ENCODE results near the gene ANAPC5. TPM values are rescaled to one million over a fixed set of nuclear protein-coding genes. Genes with fewer than 3 reads are reported as not detected.

ANAPC5 gene
- total and polyA plus RNA-seq, 2 donors (not counting 1 experiment from before 2014, with no cell fraction given), result 113 to 149 TPM

DNA sequence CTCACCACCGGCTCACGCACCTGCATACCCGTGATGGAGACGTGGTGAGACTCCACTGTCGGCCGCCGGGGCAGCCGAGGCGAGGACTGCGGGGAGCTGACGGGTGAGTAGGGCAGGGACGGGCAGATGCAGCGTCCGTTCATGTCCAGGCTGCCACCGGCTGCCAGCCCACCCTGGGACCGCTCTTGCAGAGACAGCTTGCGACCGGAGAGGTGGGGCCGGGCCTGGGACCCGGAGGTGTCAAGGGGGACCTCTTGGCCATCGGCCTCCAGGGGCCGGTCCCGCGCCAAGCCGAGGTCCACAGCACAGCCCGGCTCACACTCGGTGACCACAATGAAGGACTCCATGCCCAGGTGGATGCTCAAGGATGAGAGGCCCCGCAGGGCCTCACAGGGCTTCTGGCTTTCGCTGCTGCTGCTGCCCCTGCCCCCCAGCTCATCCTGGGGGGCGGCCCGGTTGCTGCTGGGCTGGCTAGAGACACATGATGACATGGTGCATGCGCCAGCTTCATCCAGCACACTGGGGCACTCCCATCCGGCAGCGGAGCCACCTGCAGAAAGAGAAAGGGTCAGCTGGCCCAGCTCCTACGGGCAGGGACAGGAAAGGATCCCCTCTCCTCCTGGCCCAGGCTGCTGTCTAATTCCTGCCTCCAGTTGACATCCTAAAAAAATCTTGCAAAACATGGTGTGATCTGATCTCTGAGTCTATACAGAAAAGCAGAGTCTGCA, 78.0 kb downstream of the ANAPC5 start:
- Histone ChIP-seq H2AFZ (ENCODE audit: low read length) (no peak overlapping the region), H3K4me1 (ENCODE audit: control insufficient read depth, extremely low read depth, insufficient read depth, low read length) (peaks cover under 1% of the 10 kb centered on the region), H3K27me3 (ENCODE audit: control insufficient read depth, insufficient read depth, low read length) (no peaks in the 10 kb centered on the region), H3K79me2 (ENCODE audit: control insufficient read depth, insufficient read depth, low read length) (peaks cover 1% of the 10 kb centered on the region), H3K4me3 (replicated peaks in 1 of 4; ENCODE audit: control extremely low read depth in 1 of 4, insufficient read depth in 1 of 4, low read depth in 3 of 4, low read length in 4 of 4) (no peak overlapping the region), H3K36me3 (ENCODE audit: control insufficient read depth, insufficient read depth, low read length) (no peaks in the 10 kb centered on the region), H3K9ac (ENCODE audit: insufficient read depth, low read length) (no peak overlapping the region), H3K27ac (ENCODE audit: insufficient read depth, low read length) (no peak overlapping the region), H4K20me1 (ENCODE audit: control insufficient read depth, extremely low read depth, insufficient read depth, low read length) (no peaks in the 10 kb centered on the region), H3K9me3 (ENCODE audit: control insufficient read depth, insufficient read depth, low read depth, low read length) (no peaks in the 10 kb centered on the region), H3K4me2 (ENCODE audit: extremely low read depth, insufficient read depth, low read length) (no peak overlapping the region)
- TF ChIP-seq EZH2 (IDR thresholded peaks at IDR 0.05; ENCODE audit: low read length, missing control alignments), result no peak
- no peak for TF ChIP-seq CTCF (conservative IDR thresholded peaks at IDR 0.05 in 1 of 2, IDR thresholded peaks at IDR 0.05 in 1 of 2; ENCODE audit: low read depth in 1 of 2, low read length in 2 of 2)
- DNase-seq (ENCODE audit: low read depth in 2 of 2), result no peak

DNA sequence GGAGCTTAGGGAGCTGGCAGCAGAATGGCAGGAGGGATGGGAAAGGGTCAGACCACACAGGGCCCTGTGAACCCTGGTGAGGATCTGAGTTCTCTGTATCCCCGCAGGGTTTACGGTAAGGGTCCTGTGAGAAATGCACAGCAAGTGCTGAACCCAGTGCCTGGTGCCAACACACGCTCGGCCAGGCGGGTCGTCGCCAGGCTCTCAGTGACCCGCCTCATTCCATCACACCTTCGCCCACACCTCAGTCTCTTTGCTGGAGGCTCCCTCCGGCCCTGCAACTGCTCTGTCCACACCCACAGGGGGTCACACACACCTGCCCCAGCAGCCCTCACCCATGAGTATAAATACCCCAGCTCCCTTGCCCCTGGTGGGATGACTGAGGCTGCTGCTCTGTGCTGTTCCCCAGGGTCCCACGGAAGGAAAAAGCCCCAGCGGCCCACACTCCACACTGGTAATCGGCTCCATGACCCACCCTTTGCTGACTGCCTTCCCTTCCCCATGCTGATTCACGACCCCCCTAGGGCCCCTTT, 78.8 kb downstream of the ANAPC5 start:
- H3K27me3 ChIP-seq (ENCODE audit: control insufficient read depth, insufficient read depth, low read length), result no peaks in the 10 kb centered on the region
- TF ChIP-seq CTCF (conservative IDR thresholded peaks at IDR 0.05 in 1 of 2, IDR thresholded peaks at IDR 0.05 in 1 of 2; ENCODE audit: low read depth in 1 of 2, low read length in 2 of 2) (no peak), EZH2 (IDR thresholded peaks at IDR 0.05; ENCODE audit: low read length, missing control alignments) (no peak)

DNA sequence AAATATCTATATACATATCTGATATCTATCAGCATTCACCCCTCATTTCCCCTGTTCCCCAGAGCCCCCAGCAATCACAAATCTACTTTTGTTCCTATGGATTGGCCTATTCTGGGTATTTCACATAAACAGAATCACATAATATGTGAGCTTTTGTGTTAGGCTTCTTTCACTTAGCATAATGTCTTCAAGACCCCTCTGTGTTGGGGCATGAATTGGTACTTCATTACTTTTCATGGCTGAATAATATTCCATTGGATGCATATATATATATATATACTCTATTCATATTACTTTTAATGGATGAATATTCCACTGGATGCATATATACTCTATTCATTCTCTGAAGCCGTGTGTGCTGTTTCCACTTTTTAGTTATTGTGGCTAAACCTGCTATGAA, 84.4 kb downstream of the ANAPC5 start:
- Histone ChIP-seq H2AFZ (ENCODE audit: low read length) (no peak overlapping the region), H3K9me3 (ENCODE audit: control insufficient read depth, insufficient read depth, low read depth, low read length) (no peaks in the 10 kb centered on the region), H3K27me3 (ENCODE audit: control insufficient read depth, insufficient read depth, low read length) (no peaks in the 10 kb centered on the region), H4K20me1 (ENCODE audit: control insufficient read depth, extremely low read depth, insufficient read depth, low read length) (no peaks in the 10 kb centered on the region), H3K4me1 (ENCODE audit: control insufficient read depth, extremely low read depth, insufficient read depth, low read length) (no peaks in the 10 kb centered on the region), H3K4me3 (replicated peaks in 1 of 4; ENCODE audit: control extremely low read depth in 1 of 4, insufficient read depth in 1 of 4, low read depth in 3 of 4, low read length in 4 of 4) (no peak overlapping the region), H3K27ac (ENCODE audit: insufficient read depth, low read length) (no peak overlapping the region), H3K36me3 (ENCODE audit: control insufficient read depth, insufficient read depth, low read length) (peaks cover 7% of the 10 kb centered on the region), H3K79me2 (ENCODE audit: control insufficient read depth, insufficient read depth, low read length) (no peaks in the 10 kb centered on the region), H3K4me2 (ENCODE audit: extremely low read depth, insufficient read depth, low read length) (no peak overlapping the region), H3K9ac (ENCODE audit: insufficient read depth, low read length) (no peak overlapping the region)
- no peak for DNase-seq (ENCODE audit: low read depth in 2 of 2)
- TF ChIP-seq EZH2 (IDR thresholded peaks at IDR 0.05; ENCODE audit: low read length, missing control alignments), result no peak
- no peak for TF ChIP-seq CTCF (conservative IDR thresholded peaks at IDR 0.05 in 1 of 2, IDR thresholded peaks at IDR 0.05 in 1 of 2; ENCODE audit: low read depth in 1 of 2, low read length in 2 of 2)

More for the DNA sequence above, 78.8 kb downstream of the ANAPC5 start:
- H4K20me1 ChIP-seq (ENCODE audit: control insufficient read depth, extremely low read depth, insufficient read depth, low read length), result no peaks in the 10 kb centered on the region
- no peak overlapping the region for H3K9ac ChIP-seq (ENCODE audit: insufficient read depth, low read length)
- no peaks in the 10 kb centered on the region for H3K4me1 ChIP-seq (ENCODE audit: control insufficient read depth, extremely low read depth, insufficient read depth, low read length)
- H3K4me2 ChIP-seq (ENCODE audit: extremely low read depth, insufficient read depth, low read length), result no peak overlapping the region
- no peak overlapping the region for H3K27ac ChIP-seq (ENCODE audit: insufficient read depth, low read length)
- no peak overlapping the region for H2AFZ ChIP-seq (ENCODE audit: low read length)
- DNase-seq (ENCODE audit: low read depth in 2 of 2), result no peak
- no peaks in the 10 kb centered on the region for H3K9me3 ChIP-seq (ENCODE audit: control insufficient read depth, insufficient read depth, low read depth, low read length)
- no peaks in the 10 kb centered on the region for H3K79me2 ChIP-seq (ENCODE audit: control insufficient read depth, insufficient read depth, low read length)
- H3K4me3 ChIP-seq (replicated peaks in 1 of 4; ENCODE audit: control extremely low read depth in 1 of 4, insufficient read depth in 1 of 4, low read depth in 3 of 4, low read length in 4 of 4), result no peak overlapping the region
- H3K36me3 ChIP-seq (ENCODE audit: control insufficient read depth, insufficient read depth, low read length), result peaks cover 1% of the 10 kb centered on the region
